IMR-90 (cell line): ENCODE results near the gene DPYSL3. TPM values are rescaled to one million over a fixed set of nuclear protein-coding genes. Genes with fewer than 3 reads are reported as not detected.

Experiments
- ATAC-seq: fragments of 200-7000 bp; cut with Tn5 transposase; 2 replicates; pipeline ENCODE4 v1.9.1; 2020; ENCODE audit warnings: low read depth, mild to moderate bottlenecking, moderate library complexity
- BruUV-seq: library from RNA; stranded (reverse); fragments of 400-500 nt; replicated peaks from 2 replicates; lab custom pipeline; 2021; lab: Mats Ljungman, UMichigan
- CTCF ChIA-PET: fragments of 300-600 bp; formaldehyde crosslinking; extraction: SDS; loops from one replicate; lab custom pipeline; 2021; ENCODE audit warnings: antibody characterized with exemption; lab: Yijun Ruan, JAX
- POLR2A ChIA-PET: fragments of 300-600 bp; sonication (Branson Sonifier 250); formaldehyde crosslinking; loops from one replicate; lab custom pipeline; 2022; ENCODE audit warnings: antibody characterized with exemption; ENCODE audit not compliant: unreplicated experiment; lab: Charles Lee
- DNase-seq: peaks from one replicate; pipeline ENCODE4 v3.0.0; 2013
- H2AFZ ChIP-seq: replicated peaks from 2 replicates; pipeline ENCODE3; 2013; ENCODE audit warnings: low read length, mild to moderate bottlenecking; ENCODE audit not compliant: poor library complexity
- H2AK5ac ChIP-seq: 2 replicates; pipeline ENCODE4 v1.6.1; 2013; ENCODE audit warnings: low read depth, low read length, inconsistent platforms
- H2AK9ac ChIP-seq: replicated peaks from 2 replicates; pipeline ENCODE3; 2013; ENCODE audit warnings: mild to moderate bottlenecking, low read depth, low read length, moderate library complexity; ENCODE audit not compliant: poor library complexity
- H2BK120ac ChIP-seq: 2 replicates; pipeline ENCODE4 v1.6.1; 2013; ENCODE audit warnings: low read depth, low read length, inconsistent platforms
- H2BK15ac ChIP-seq: 3 replicates; pipeline ENCODE4 v1.6.1; 2013; ENCODE audit warnings: low read depth, low read length, inconsistent platforms
- H2BK20ac ChIP-seq: 2 replicates; pipeline ENCODE4 v1.6.1; 2013; ENCODE audit warnings: low read depth, mild to moderate bottlenecking, inconsistent platforms, low read length, moderate library complexity
- H2BK5ac ChIP-seq: 2 replicates; pipeline ENCODE4 v1.6.1; 2013; ENCODE audit warnings: mild to moderate bottlenecking, low read depth, low read length, inconsistent platforms; ENCODE audit not compliant: poor library complexity, severe bottlenecking
- H3K14ac ChIP-seq: replicated peaks from 2 replicates; pipeline ENCODE4 v1.6.1; 2013; ENCODE audit warnings: low read depth, low read length, inconsistent platforms
- H3K18ac ChIP-seq: 2 replicates; pipeline ENCODE4 v1.6.1; 2013; ENCODE audit warnings: low read depth, low read length, control low read depth
- H3K23ac ChIP-seq: 2 replicates; pipeline ENCODE4 v1.6.1; 2013; ENCODE audit warnings: low read depth, low read length, inconsistent platforms
- H3K27ac ChIP-seq: 2 replicates; pipeline ENCODE4 v1.5.1; 2013; ENCODE audit warnings: mild to moderate bottlenecking, control low read depth, low read length; ENCODE audit not compliant: insufficient read depth
- H3K27me3 ChIP-seq: 2 replicates; pipeline ENCODE4 v1.6.1; 2013; ENCODE audit warnings: low read length; ENCODE audit not compliant: control insufficient read depth, insufficient read depth
- H3K36me3 ChIP-seq: 2 replicates; pipeline ENCODE4 v1.6.1; 2013; ENCODE audit warnings: low read length, mixed read lengths; ENCODE audit not compliant: control insufficient read depth, insufficient read depth
- H3K4ac ChIP-seq: 2 replicates; pipeline ENCODE4 v1.6.1; 2013; ENCODE audit warnings: low read depth, low read length, inconsistent platforms
- H3K4me1 ChIP-seq: 2 replicates; pipeline ENCODE4 v1.6.1; 2013; ENCODE audit warnings: low read length, mixed read lengths; ENCODE audit not compliant: control insufficient read depth, insufficient read depth
- H3K4me2 ChIP-seq: 2 replicates; pipeline ENCODE4 v1.6.1; 2013; ENCODE audit warnings: low read depth, mild to moderate bottlenecking, control low read depth, low read length, moderate library complexity
- H3K4me3 ChIP-seq: 2 replicates; pipeline ENCODE4 v1.5.1; 2013; ENCODE audit warnings: low read depth, mild to moderate bottlenecking, control low read depth, low read length, moderate library complexity; ENCODE audit not compliant: insufficient read depth
- H3K56ac ChIP-seq: 2 replicates; pipeline ENCODE4 v1.6.1; 2013; ENCODE audit warnings: low read length, inconsistent platforms; ENCODE audit not compliant: insufficient read depth; ENCODE audit errors: extremely low read depth
- H3K79me1 ChIP-seq, 2 experiments: 2 replicates each; pipeline ENCODE4 v1.6.1; 2013; ENCODE audit warnings: low read length in 2 of 2, inconsistent platforms in 1 of 2, low read depth in 1 of 2
- H3K9ac ChIP-seq: 2 replicates; pipeline ENCODE4 v1.6.1; 2013; ENCODE audit warnings: low read depth, low read length, control low read depth
- H3K9me1 ChIP-seq: 2 replicates; pipeline ENCODE4 v1.6.1; 2013; ENCODE audit warnings: low read length, inconsistent platforms; ENCODE audit not compliant: insufficient read depth
- H3K9me3 ChIP-seq: 2 replicates; pipeline ENCODE4 v1.6.1; 2013; ENCODE audit warnings: low read length; ENCODE audit not compliant: control insufficient read depth, insufficient read depth
- H4K20me1 ChIP-seq: 2 replicates; pipeline ENCODE4 v1.6.1; 2013; ENCODE audit warnings: low read length, inconsistent platforms; ENCODE audit not compliant: insufficient read depth
- H4K5ac ChIP-seq: 2 replicates; pipeline ENCODE4 v1.6.1; 2013; ENCODE audit warnings: mild to moderate bottlenecking, low read depth, low read length, control low read depth
- H4K8ac ChIP-seq, 2 experiments: 2 replicates each; pipeline ENCODE4 v1.6.1; 2013; ENCODE audit warnings: low read depth in 2 of 2, low read length in 2 of 2, control low read depth in 1 of 2, inconsistent platforms in 1 of 2
- H4K91ac ChIP-seq: 2 replicates; pipeline ENCODE4 v1.6.1; 2013; ENCODE audit warnings: low read depth, low read length, inconsistent platforms; ENCODE audit not compliant: insufficient read depth
- BHLHE40 ChIP-seq: fragments of 150-350 bp; IDR thresholded peaks from 2 replicates; pipeline ENCODE4 v1.6.1; 2016; ENCODE audit warnings: mild to moderate bottlenecking, low read depth, low read length
- CEBPB ChIP-seq: IDR thresholded peaks from 2 replicates; pipeline ENCODE4 v1.6.1; 2012; ENCODE audit warnings: low read depth, low read length, improper control_type of control experiment
- ELK1 ChIP-seq: fragments of 150-350 bp; IDR thresholded peaks from 2 replicates; pipeline ENCODE4 v1.6.1; 2016; ENCODE audit warnings: low read depth, mild to moderate bottlenecking, low read length, moderate library complexity, borderline replicate concordance
- FOS ChIP-seq: fragments of 150-350 bp; IDR thresholded peaks from 2 replicates; pipeline ENCODE4 v1.6.1; 2016; ENCODE audit warnings: low read depth, low read length
- MAZ ChIP-seq: IDR thresholded peaks from 2 replicates; pipeline ENCODE4 v1.6.1; 2012; ENCODE audit warnings: low read depth, mild to moderate bottlenecking, low read length, improper control_type of control experiment, moderate library complexity, borderline replicate concordance
- NFE2L2 ChIP-seq: fragments of 150-350 bp; IDR thresholded peaks from 2 replicates; pipeline ENCODE4 v1.6.1; 2016; ENCODE audit warnings: low read depth, mild to moderate bottlenecking, low read length
- POLR2A ChIP-seq: IDR thresholded peaks from 2 replicates; pipeline ENCODE4 v1.6.1; 2012; ENCODE audit warnings: mild to moderate bottlenecking, low read depth, low read length
- RAD21 ChIP-seq: IDR thresholded peaks from 2 replicates; pipeline ENCODE4 v1.6.1; 2012; ENCODE audit warnings: low read length, improper control_type of control experiment
- RCOR1 ChIP-seq: IDR thresholded peaks from 2 replicates; pipeline ENCODE4 v1.6.1; 2012; ENCODE audit warnings: mild to moderate bottlenecking, low read length, improper control_type of control experiment; ENCODE audit not compliant: insufficient replicate concordance
- RFX5 ChIP-seq: IDR thresholded peaks from 2 replicates; pipeline ENCODE4 v1.8.0; 2012; ENCODE audit warnings: low read depth, mild to moderate bottlenecking, low read length, moderate library complexity
- SMC3 ChIP-seq: fragments of 150-350 bp; IDR thresholded peaks from 2 replicates; pipeline ENCODE4 v1.6.1; 2016; ENCODE audit warnings: low read depth, mild to moderate bottlenecking, antibody characterized with exemption, low read length, moderate library complexity
- USF2 ChIP-seq: fragments of 150-350 bp; IDR thresholded peaks from 2 replicates; pipeline ENCODE4 v1.6.1; 2017; ENCODE audit warnings: mild to moderate bottlenecking, antibody characterized with exemption, low read length, low read depth
- WGBS, 2 experiments: methylation state at CpG; one replicate each; pipeline versions ENCODE4 v1.1.5 to v1.1.7; 2013; ENCODE audit warnings: missing lambda C conversion rate in 2 of 2; ENCODE audit not compliant: insufficient read length in 1 of 2; ENCODE audit errors: extremely low coverage in 2 of 2; 5-methylcytosine and 5-hydroxymethylcytosine counted together
- dilution Hi-C: fragments of 300-500 bp; cut with HindIII; formaldehyde crosslinking; loops from one replicate; pipeline ENCODE4 v1.14.3; 2018; ENCODE audit warnings: low sequenced_read_pairs; ENCODE audit not compliant: unreplicated experiment
- in situ Hi-C: fragments of 300-500 bp; cut with MboI; formaldehyde crosslinking; loops from 3 replicates; pipeline ENCODE4 v1.14.3; 2019; ENCODE audit warnings: low sequenced_read_pairs, inconsistent platforms, mixed read lengths
- intact Hi-C: fragments of 100-400 bp; cut with micrococcal nuclease; formaldehyde crosslinking; loops from 2 replicates; pipeline ENCODE4 v1.10.0; 2022
- polyA plus RNA-seq, 3 experiments: library from polyadenylated mRNA; depleted of rRNA; stranded (reverse); fragments of >200 nt; gene quantifications; 2 replicates each; pipeline ENCODE4 v1.2.3, GENCODE V29; 2012; ENCODE audit warnings: low replicate concordance in 1 of 3
- total RNA-seq: library from RNA; depleted of rRNA; stranded (reverse); fragments of >200 nt; gene quantifications from 2 replicates; pipeline ENCODE4 v1.2.3, GENCODE V29; 2012

DPYSL3 gene
- total and polyA plus RNA-seq, 2 of the 4 experiments (the other 2 are of a cell fraction), result 50.2 to 60.9 TPM

GRCh38 chr5:147453875-147454814 is 55.7 kb downstream of the DPYSL3 start:
- peak overlapping the region; percentile 96 for H3K4me3 ChIP-seq
- H3K27me3 ChIP-seq, result no peaks in the 10 kb centered on the region; the same call in 1 of the 2 replicates
- H3K27ac ChIP-seq, result peak overlapping the region; percentile 82
- dilution Hi-C loops (no loop called here), in situ Hi-C loops (loop anchor here (5.0 kb wide), 1 partner anchor 108 kb away; no protein-coding TSS in a partner anchor), intact Hi-C loops (loop anchor here (1.0 to 5.0 kb wide), 5 partner anchors 52 to 230 kb away; no protein-coding TSS in a partner anchor)
- H3K18ac ChIP-seq, result peak overlapping the region; percentile 22; the same call in 1 of the 2 replicates
- H2BK5ac ChIP-seq, result peak overlapping the region; percentile 61
- peak overlapping the region; percentile 74 for H3K4ac ChIP-seq
- H3K14ac ChIP-seq, result peak overlapping the region; percentile 89
- H3K36me3 ChIP-seq, result no peaks in the 10 kb centered on the region
- H2BK120ac ChIP-seq, result peak overlapping the region; percentile 90
- ChIA-PET CTCF (interaction anchor here (0.6 to 2.3 kb wide), 20 partner anchors 11 to 1961 kb away, joined by 3 to 11 read pairs (median 5); partner anchors contain the start of gene DPYSL3), POLR2A (interaction anchor here (0.6 to 1.0 kb wide), 2 partner anchors 50 to 77 kb away, joined by 4 to 5 read pairs; no protein-coding TSS in a partner anchor)
- peak overlapping the region; percentile 40; the same call in 1 of the 3 replicates for H2BK15ac ChIP-seq
- H4K91ac ChIP-seq, result peak overlapping the region; percentile 70
- peaks cover 7% of the 10 kb centered on the region; the same call in 1 of the 2 replicates for H4K20me1 ChIP-seq
- peak overlapping the region; percentile 84 for H3K4me2 ChIP-seq
- peak overlapping the region; percentile 51 for H2BK20ac ChIP-seq
- peak overlapping the region; percentile 14 for H4K5ac ChIP-seq
- DNase-seq (peak; percentile 85), ATAC-seq (peak; percentile 89)
- H3K79me1 ChIP-seq, result peaks cover 33 to 57% of the 10 kb centered on the region in 2 experiments
- peak overlapping the region; percentile 76 for H2AK9ac ChIP-seq
- peaks cover 8% of the 10 kb centered on the region for H3K4me1 ChIP-seq
- H2AK5ac ChIP-seq, result peak overlapping the region; percentile 29; the same call in 1 of the 2 replicates
- WGBS, 2 experiments, result 2% methylated on average over 22 of the region's 54 CpGs; no CpG with 5 or more reads in 1 of the 2 experiments
- H3K9ac ChIP-seq, result peak overlapping the region; percentile 83
- peak overlapping the region; percentile 13 to 66; a peak in 3 of 4 replicates for H4K8ac ChIP-seq
- peak overlapping the region; percentile 86 for H3K56ac ChIP-seq
- no peaks in the 10 kb centered on the region for H3K9me3 ChIP-seq
- H3K9me1 ChIP-seq, result peaks cover 2% of the 10 kb centered on the region; the same call in 1 of the 2 replicates
- BruUV-seq, result no TSS peak
- H3K23ac ChIP-seq, result peak overlapping the region; percentile 82
- peak overlapping the region; percentile 90 for H2AFZ ChIP-seq
- TF ChIP-seq ELK1 (no peak), CEBPB (no peak), RFX5 (no peak), USF2 (no peak), POLR2A (0 out of 2 replicates have a peak, but pooled peaks have one; percentile 5), NFE2L2 (no peak), BHLHE40 (no peak), FOS (0 out of 2 replicates have a peak, but pooled peaks have one; percentile 4), RAD21 (peak; percentile 84), RCOR1 (no peak), SMC3 (peak; percentile 97), MAZ (peak; percentile 77)
